GM19099 (cell line): ENCODE data around the gene PTTG1.

Source experiments
- POLR2A ChIP-seq: IDR thresholded peaks from 3 replicates; pipeline ENCODE4 v1.6.1; 2011; ENCODE audit warnings: low read depth; ENCODE audit not compliant: insufficient read length; ENCODE audit errors: extremely low read depth

PTTG1 gene

GRCh38 chr5:160421625-160422258, at the start of gene PTTG1:
TSS of gene PTTG1 (plus strand) at chr5:160421855. CDS start at chr5:160422313, 458 bp downstream.
- TF ChIP-seq POLR2A = peak; percentile 82

- no peak for TF ChIP-seq POLR2A
These were observed 46.5 kb upstream of the PTTG1 start for GRCh38 chr5:160375166-160375565.

GRCh38 chr5:160375701-160376100, 46.0 kb upstream of the PTTG1 start:
- no peak for TF ChIP-seq POLR2A

GRCh38 chr5:160376416-160376815, 45.2 kb upstream of the PTTG1 start:
- no peak for TF ChIP-seq POLR2A

- no peak for TF ChIP-seq POLR2A
These were observed 44.0 kb upstream of the PTTG1 start for GRCh38 chr5:160377651-160378050.

GRCh38 chr5:160378330-160378729, 43.3 kb upstream of the PTTG1 start:
- TF ChIP-seq POLR2A = no peak

- no peak for TF ChIP-seq POLR2A
These were observed 42.1 kb upstream of the PTTG1 start for GRCh38 chr5:160379511-160379910.

GRCh38 chr5:160380041-160380440, 41.6 kb upstream of the PTTG1 start:
- TF ChIP-seq POLR2A = no peak

- no peak for TF ChIP-seq POLR2A
These were observed 39.3 kb upstream of the PTTG1 start for GRCh38 chr5:160382346-160382745.

- TF ChIP-seq POLR2A = no peak
These were observed 37.0 kb upstream of the PTTG1 start for GRCh38 chr5:160384681-160385080.

- no peak for TF ChIP-seq POLR2A
These were observed 36.2 kb upstream of the PTTG1 start for GRCh38 chr5:160385496-160385895.

GRCh38 chr5:160387445-160387844, 34.2 kb upstream of the PTTG1 start:
- no peak for TF ChIP-seq POLR2A

- no peak for TF ChIP-seq POLR2A
These were observed 30.6 kb upstream of the PTTG1 start for GRCh38 chr5:160390787-160391696.

- TF ChIP-seq POLR2A = no peak
These were observed 26.5 kb upstream of the PTTG1 start for GRCh38 chr5:160395111-160395510.

GRCh38 chr5:160397492-160397891, 24.2 kb upstream of the PTTG1 start:
- TF ChIP-seq POLR2A = no peak

- no peak for TF ChIP-seq POLR2A
These were observed 22.8 kb upstream of the PTTG1 start for GRCh38 chr5:160398806-160399205.

GRCh38 chr5:160399402-160400353, 22.0 kb upstream of the PTTG1 start, which contains the start of gene FAM200C:
TSS of gene FAM200C (minus strand) at chr5:160400054. CDS start at chr5:160395490, 4,564 bp downstream.
- peak; percentile 87 for TF ChIP-seq POLR2A
